ENCODE data around the gene FAM193A.
A peak's percentile ranks its signal among the peaks of the same experiment; 100 is the strongest.

The FAM193A gene

GRCh38 chr4:2536193-2537010 lies at the start of gene FAM193A:
TSS of gene FAM193A (plus strand) at chr4:2536647. CDS start at chr4:2536916, 269 bp downstream.
- no peak for TF ChIP-seq CTCF (conservative IDR thresholded peaks at IDR 0.05; ENCODE audit: control insufficient read depth, insufficient read depth, low read depth, low read length)
- DNase-seq (ENCODE audit: low read depth), result peak; percentile 99
- peak within 1 kb of the TSS; percentile 80 for H3K4me3 ChIP-seq (ENCODE audit: control insufficient read depth, low read depth, low read length)

- DNase-seq (ENCODE audit: low read depth), result no peak
- no peak overlapping the region for H3K4me3 ChIP-seq (ENCODE audit: control insufficient read depth, low read depth, low read length)
- TF ChIP-seq CTCF (conservative IDR thresholded peaks at IDR 0.05; ENCODE audit: control insufficient read depth, insufficient read depth, low read depth, low read length), result no peak
Measured at GRCh38 chr4:2486981-2487380, 49.5 kb upstream of the FAM193A start.

- no peak for DNase-seq (ENCODE audit: low read depth)
- TF ChIP-seq CTCF (conservative IDR thresholded peaks at IDR 0.05; ENCODE audit: control insufficient read depth, insufficient read depth, low read depth, low read length), result no peak
- H3K4me3 ChIP-seq (ENCODE audit: control insufficient read depth, low read depth, low read length), result no peak overlapping the region
Measured at GRCh38 chr4:2487632-2488031, 48.8 kb upstream of the FAM193A start.

GRCh38 chr4:2489081-2489805 lies 47.2 kb upstream of the FAM193A start:
- no peak for TF ChIP-seq CTCF (conservative IDR thresholded peaks at IDR 0.05; ENCODE audit: control insufficient read depth, insufficient read depth, low read depth, low read length)
- DNase-seq (ENCODE audit: low read depth), result no peak
- H3K4me3 ChIP-seq (ENCODE audit: control insufficient read depth, low read depth, low read length), result no peak overlapping the region

GRCh38 chr4:2489841-2490552 lies 46.5 kb upstream of the FAM193A start:
- H3K4me3 ChIP-seq (ENCODE audit: control insufficient read depth, low read depth, low read length), result no peak overlapping the region
- DNase-seq (ENCODE audit: low read depth), result peak; percentile 76
- no peak for TF ChIP-seq CTCF (conservative IDR thresholded peaks at IDR 0.05; ENCODE audit: control insufficient read depth, insufficient read depth, low read depth, low read length)

GRCh38 chr4:2492970-2493369 lies 43.5 kb upstream of the FAM193A start:
- TF ChIP-seq CTCF (conservative IDR thresholded peaks at IDR 0.05; ENCODE audit: control insufficient read depth, insufficient read depth, low read depth, low read length), result no peak

More at GRCh38 chr4:2492970-2493369, 43.5 kb upstream of the FAM193A start:
- H3K4me3 ChIP-seq (ENCODE audit: control insufficient read depth, low read depth, low read length), result no peak overlapping the region
- no peak for DNase-seq (ENCODE audit: low read depth)

Measured in fibroblast of mammary gland (primary cell).